H7 (cell line): ENCODE results near the gene YWHAG. TPM values are rescaled to one million over a fixed set of nuclear protein-coding genes. Genes with fewer than 3 reads are reported as not detected.

Source experiments
- total RNA-seq: library from RNA; depleted of rRNA; stranded (reverse); fragments of >200 nt; shearing (Covaris generic); gene quantifications from 2 replicates; pipeline ENCODE4 v1.2.3, GENCODE V29; 2014; rRNA removed

The YWHAG gene
- total RNA-seq, 1 experiment from 2014 or later, result 83.2 TPM

Other genes starting within 250 kb of the YWHAG start
- 7.0 and 7.6 TPM in 2 replicates for gene SRRM3, start 157.1 kb downstream of the YWHAG start, total RNA-seq
- 62.3 and 80.7 TPM in 2 replicates for gene HSPB1, start 56.3 kb downstream of the YWHAG start, total RNA-seq
- 19.6 and 25.5 TPM in 2 replicates for gene SSC4D, start 50.7 kb upstream of the YWHAG start, total RNA-seq
- 5.3 and 6.9 TPM in 2 replicates for gene ZP3, start 66.0 kb upstream of the YWHAG start, total RNA-seq
- 31.3 and 38.0 TPM in 2 replicates for gene DTX2, start 102.7 kb upstream of the YWHAG start, total RNA-seq
- gene UPK3B, start 151.6 kb upstream of the YWHAG start, total RNA-seq, result 0.07 TPM in 1 of 2 replicates, not detected in the other
- not detected in 2 replicates for gene SPDYE16, start 184.3 kb upstream of the YWHAG start, total RNA-seq